CD4-positive, alpha-beta T cell treated with Interleukin-6 at 100 ng/mL for 8 hours (primary cell): Measurements from ENCODE around the gene KDM4B.

ENCODE experiments used
- DNase-seq: peaks from one replicate; pipeline ENCODE4 v3.0.0-alpha.2; 2020; ENCODE audit warnings: mixed read lengths, low spot score

The KDM4B gene

GRCh38 chr19:5035105-5035761 is 66.3 kb downstream of the KDM4B start:
- no peak for DNase-seq

GRCh38 chr19:5035793-5036697 is 67.1 kb downstream of the KDM4B start:
- no peak for DNase-seq

- DNase-seq, result no peak
These were observed 68.0 kb downstream of the KDM4B start for GRCh38 chr19:5036698-5037563.

- DNase-seq, result no peak
These were observed 69.0 kb downstream of the KDM4B start for GRCh38 chr19:5037936-5038335.

GRCh38 chr19:5038631-5039271 is 69.8 kb downstream of the KDM4B start:
- no peak for DNase-seq

- DNase-seq, result no peak
These were observed 71.0 kb downstream of the KDM4B start for GRCh38 chr19:5039642-5040543.

- DNase-seq, result no peak
These were observed 71.7 kb downstream of the KDM4B start for GRCh38 chr19:5040544-5041167.

GRCh38 chr19:5041168-5041912 is 72.4 kb downstream of the KDM4B start:
- no peak for DNase-seq

GRCh38 chr19:5041913-5042187 is 72.9 kb downstream of the KDM4B start:
- DNase-seq, result no peak

GRCh38 chr19:5042556-5042955 is 73.6 kb downstream of the KDM4B start:
- DNase-seq, result no peak

GRCh38 chr19:5045029-5045428 is 76.1 kb downstream of the KDM4B start:
- no peak for DNase-seq

- DNase-seq, result no peak
These were observed 77.0 kb downstream of the KDM4B start for GRCh38 chr19:5045956-5046338.

GRCh38 chr19:5046339-5047039 is 77.6 kb downstream of the KDM4B start:
- no peak for DNase-seq

- DNase-seq, result no peak
These were observed 78.5 kb downstream of the KDM4B start for GRCh38 chr19:5047251-5047935.

GRCh38 chr19:5048091-5048726 is 79.3 kb downstream of the KDM4B start:
- peak; percentile 41 for DNase-seq

GRCh38 chr19:5048727-5049553 is 80.0 kb downstream of the KDM4B start:
- no peak for DNase-seq

- no peak for DNase-seq
These were observed 80.6 kb downstream of the KDM4B start for GRCh38 chr19:5049561-5049960.
